DND-41 (cell line): Measurements from ENCODE around the gene ADAMTS15.

Source experiments
- ATAC-seq: fragments of 200-7000 bp; cut with Tn5 transposase; 3 replicates; pipeline ENCODE4 v1.9.1; 2021; ENCODE audit warnings: low read depth; ENCODE audit not compliant: insufficient read depth
- DNase-seq: peaks from one replicate; pipeline ENCODE4 v3.0.0-alpha.2; 2020
- H2AFZ ChIP-seq: 2 replicates; pipeline ENCODE4 v1.6.0; 2012; ENCODE audit warnings: low read depth, low read length
- H3K27ac ChIP-seq: 2 replicates; pipeline ENCODE4 v1.5.1; 2012; ENCODE audit warnings: low read length, inconsistent platforms
- H3K27me3 ChIP-seq: fragments of 200-600 bp; sonication (generic); 2 replicates; pipeline ENCODE4 v1.6.0; 2012; ENCODE audit warnings: low read length, mild to moderate bottlenecking, inconsistent platforms; ENCODE audit not compliant: insufficient read depth, poor library complexity
- H3K36me3 ChIP-seq: 2 replicates; pipeline ENCODE4 v1.5.1; 2012; ENCODE audit warnings: low read length, inconsistent platforms; ENCODE audit not compliant: insufficient read depth
- H3K4me1 ChIP-seq: 2 replicates; pipeline ENCODE4 v1.5.1; 2012; ENCODE audit warnings: mild to moderate bottlenecking, low read length; ENCODE audit not compliant: insufficient read depth
- H3K4me2 ChIP-seq: 2 replicates; pipeline ENCODE4 v1.6.0; 2012; ENCODE audit warnings: mild to moderate bottlenecking, moderate library complexity, low read length, inconsistent platforms; ENCODE audit not compliant: insufficient read depth
- H3K4me3 ChIP-seq, 2 experiments: fragments of 200-600 bp in 1 of 2; shearing (Covaris generic) in 1 of 2; 2 replicates each; pipeline ENCODE4 v1.5.1; 2012 to 2016; ENCODE audit warnings: inconsistent platforms in 2 of 2, low read length in 2 of 2, mild to moderate bottlenecking in 2 of 2, low read depth in 1 of 2, moderate library complexity in 1 of 2
- H3K79me2 ChIP-seq: 2 replicates; pipeline ENCODE4 v1.6.0; 2012; ENCODE audit warnings: low read length, inconsistent platforms; ENCODE audit not compliant: insufficient read depth
- H3K9ac ChIP-seq: 2 replicates; pipeline ENCODE4 v1.6.0; 2012; ENCODE audit warnings: low read depth, mild to moderate bottlenecking, inconsistent platforms, low read length, moderate library complexity
- H3K9me3 ChIP-seq: 2 replicates; pipeline ENCODE4 v1.5.1; 2012; ENCODE audit warnings: low read length, moderate library complexity, mild to moderate bottlenecking, inconsistent platforms; ENCODE audit not compliant: insufficient read depth, severe bottlenecking
- H4K20me1 ChIP-seq: 2 replicates; pipeline ENCODE4 v1.6.0; 2012; ENCODE audit warnings: low read length; ENCODE audit not compliant: insufficient read depth
- EZH2 ChIP-seq: IDR thresholded peaks from 3 replicates; pipeline ENCODE4 v1.6.1; 2012; ENCODE audit warnings: borderline replicate concordance, low read depth, mild to moderate bottlenecking, moderate library complexity, low read length, inconsistent platforms; ENCODE audit not compliant: severe bottlenecking
- TF ChIP-seq, protein P1 (sequence below): IDR thresholded peaks from 2 replicates; pipeline ENCODE4 v1.5.1; 2012; ENCODE audit warnings: borderline replicate concordance, low read length, moderate library complexity, mild to moderate bottlenecking; ENCODE audit not compliant: poor library complexity, severe bottlenecking; ENCODE audit errors: extremely low read depth

The ADAMTS15 gene

DNA sequence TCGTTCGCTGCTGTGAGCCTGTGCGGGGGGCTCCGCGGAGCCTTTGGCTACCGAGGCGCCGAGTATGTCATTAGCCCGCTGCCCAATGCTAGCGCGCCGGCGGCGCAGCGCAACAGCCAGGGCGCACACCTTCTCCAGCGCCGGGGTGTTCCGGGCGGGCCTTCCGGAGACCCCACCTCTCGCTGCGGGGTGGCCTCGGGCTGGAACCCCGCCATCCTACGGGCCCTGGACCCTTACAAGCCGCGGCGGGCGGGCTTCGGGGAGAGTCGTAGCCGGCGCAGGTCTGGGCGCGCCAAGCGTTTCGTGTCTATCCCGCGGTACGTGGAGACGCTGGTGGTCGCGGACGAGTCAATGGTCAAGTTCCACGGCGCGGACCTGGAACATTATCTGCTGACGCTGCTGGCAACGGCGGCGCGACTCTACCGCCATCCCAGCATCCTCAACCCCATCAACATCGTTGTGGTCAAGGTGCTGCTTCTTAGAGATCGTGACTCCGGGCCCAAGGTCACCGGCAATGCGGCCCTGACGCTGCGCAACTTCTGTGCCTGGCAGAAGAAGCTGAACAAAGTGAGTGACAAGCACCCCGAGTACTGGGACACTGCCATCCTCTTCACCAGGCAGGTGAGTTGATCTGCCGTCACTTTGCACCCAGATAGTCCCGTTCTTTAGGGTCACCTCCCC lies 1.0 kb downstream of the ADAMTS15 start:
- no peaks in the 10 kb centered on the region for H3K36me3 ChIP-seq
- H3K4me1 ChIP-seq = no peaks in the 10 kb centered on the region
- H3K79me2 ChIP-seq = no peaks in the 10 kb centered on the region
- DNase-seq (no peak), ATAC-seq (no peak)
- H3K9me3 ChIP-seq = no peaks in the 10 kb centered on the region
- H3K27me3 ChIP-seq = peaks cover 2% of the 10 kb centered on the region
- no peak overlapping the region for H3K4me3 ChIP-seq
- no peak overlapping the region for H3K9ac ChIP-seq
- H2AFZ ChIP-seq = no peak overlapping the region
- TF ChIP-seq, protein P1, sequence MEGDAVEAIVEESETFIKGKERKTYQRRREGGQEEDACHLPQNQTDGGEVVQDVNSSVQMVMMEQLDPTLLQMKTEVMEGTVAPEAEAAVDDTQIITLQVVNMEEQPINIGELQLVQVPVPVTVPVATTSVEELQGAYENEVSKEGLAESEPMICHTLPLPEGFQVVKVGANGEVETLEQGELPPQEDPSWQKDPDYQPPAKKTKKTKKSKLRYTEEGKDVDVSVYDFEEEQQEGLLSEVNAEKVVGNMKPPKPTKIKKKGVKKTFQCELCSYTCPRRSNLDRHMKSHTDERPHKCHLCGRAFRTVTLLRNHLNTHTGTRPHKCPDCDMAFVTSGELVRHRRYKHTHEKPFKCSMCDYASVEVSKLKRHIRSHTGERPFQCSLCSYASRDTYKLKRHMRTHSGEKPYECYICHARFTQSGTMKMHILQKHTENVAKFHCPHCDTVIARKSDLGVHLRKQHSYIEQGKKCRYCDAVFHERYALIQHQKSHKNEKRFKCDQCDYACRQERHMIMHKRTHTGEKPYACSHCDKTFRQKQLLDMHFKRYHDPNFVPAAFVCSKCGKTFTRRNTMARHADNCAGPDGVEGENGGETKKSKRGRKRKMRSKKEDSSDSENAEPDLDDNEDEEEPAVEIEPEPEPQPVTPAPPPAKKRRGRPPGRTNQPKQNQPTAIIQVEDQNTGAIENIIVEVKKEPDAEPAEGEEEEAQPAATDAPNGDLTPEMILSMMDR = no peak
- TF ChIP-seq EZH2 = no peak
- H3K27ac ChIP-seq = no peak overlapping the region
- H4K20me1 ChIP-seq = no peaks in the 10 kb centered on the region
- no peak overlapping the region for H3K4me2 ChIP-seq

DNA sequence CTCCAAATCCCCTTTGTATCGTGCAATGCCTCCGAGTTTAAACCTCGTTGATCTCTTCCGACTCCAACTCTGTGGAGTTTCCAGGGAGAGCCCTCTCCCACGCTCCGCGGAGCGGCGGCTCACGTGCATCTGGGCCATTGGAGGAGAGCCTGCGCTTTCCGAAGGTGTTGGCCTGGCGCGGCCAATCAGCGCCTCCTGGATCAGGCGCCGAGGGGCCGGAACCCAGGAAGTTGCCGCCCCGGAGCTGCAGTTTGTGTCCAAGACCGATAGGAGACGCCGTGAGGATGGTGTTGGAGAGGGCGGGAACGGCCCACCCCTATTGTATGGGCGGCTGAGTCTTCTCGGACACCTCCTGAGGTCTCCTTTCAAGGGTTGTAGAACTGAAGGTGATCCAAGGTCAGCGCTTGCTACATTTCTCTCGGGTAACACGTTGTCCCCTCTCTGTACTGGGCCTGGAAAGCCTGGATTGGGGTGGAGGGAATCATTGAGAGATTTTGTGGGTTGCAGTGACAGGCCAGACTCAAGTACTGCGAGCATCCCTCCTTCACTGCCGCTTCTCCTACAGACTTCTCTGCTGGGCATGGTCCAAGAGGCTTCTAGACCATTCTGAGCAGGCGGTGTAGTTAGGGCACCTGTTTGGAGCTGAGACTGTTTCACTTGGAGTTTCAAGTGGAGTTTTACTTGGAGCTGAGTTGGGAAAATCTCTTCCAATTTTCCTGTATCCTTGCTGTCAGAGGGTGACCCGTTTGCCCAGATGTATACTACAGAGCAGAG lies 1.7 kb downstream of the ADAMTS15 start:
- H3K4me3 ChIP-seq = no peak overlapping the region
- H2AFZ ChIP-seq = no peak overlapping the region
- no peak overlapping the region for H3K4me2 ChIP-seq
- H3K4me1 ChIP-seq = no peaks in the 10 kb centered on the region
- no peaks in the 10 kb centered on the region for H3K36me3 ChIP-seq
- DNase-seq = no peak
- ATAC-seq = no peak
- no peaks in the 10 kb centered on the region for H3K9me3 ChIP-seq
- H3K9ac ChIP-seq = no peak overlapping the region
- peaks cover 2% of the 10 kb centered on the region for H3K27me3 ChIP-seq
- no peaks in the 10 kb centered on the region for H3K79me2 ChIP-seq
- no peaks in the 10 kb centered on the region for H4K20me1 ChIP-seq
- H3K27ac ChIP-seq = no peak overlapping the region
- TF ChIP-seq, protein P1 = no peak
- no peak for TF ChIP-seq EZH2

DNA sequence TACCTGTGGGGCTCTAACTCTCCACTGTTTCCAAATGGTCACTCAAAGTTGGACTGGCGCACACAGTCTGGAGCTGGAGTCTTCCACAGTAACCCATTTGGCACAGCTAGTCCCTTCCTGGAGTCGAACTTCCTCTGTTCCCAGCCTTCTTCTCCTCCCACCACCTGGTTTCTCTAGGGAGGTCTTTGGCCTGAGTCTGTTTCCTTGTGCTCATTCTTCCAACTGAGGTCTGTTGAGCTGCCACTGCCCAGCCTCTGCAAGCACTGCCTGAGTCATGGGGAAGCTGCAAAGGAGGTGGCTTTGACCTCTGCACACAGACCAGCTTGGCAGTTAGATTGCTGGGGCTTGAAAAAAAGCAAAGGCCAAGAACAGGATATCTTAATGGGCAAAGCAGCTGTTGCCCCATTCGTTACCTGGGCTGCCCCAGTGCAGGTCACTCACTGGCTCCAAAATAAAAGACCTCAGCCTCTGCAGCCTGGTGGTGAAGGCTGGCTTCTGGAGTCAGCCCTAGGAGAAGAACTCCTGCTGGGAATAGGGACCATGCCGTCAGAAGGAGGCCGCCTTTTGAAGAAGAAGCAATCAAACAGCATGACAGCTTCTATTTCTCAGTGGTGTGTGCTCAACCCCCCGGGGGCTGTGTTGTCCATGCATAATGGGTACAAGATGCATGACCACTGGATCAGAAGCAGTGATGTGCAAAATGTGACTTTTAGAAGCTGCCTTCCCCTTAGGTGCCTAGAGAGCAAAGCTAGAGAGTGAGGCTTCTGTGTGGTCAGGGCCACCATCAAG lies 3.0 kb downstream of the ADAMTS15 start:
- Histone ChIP-seq H2AFZ (no peak overlapping the region), H3K9me3 (no peaks in the 10 kb centered on the region), H3K4me1 (no peaks in the 10 kb centered on the region), H3K79me2 (no peaks in the 10 kb centered on the region), H3K4me3 (no peak overlapping the region), H4K20me1 (no peaks in the 10 kb centered on the region), H3K36me3 (no peaks in the 10 kb centered on the region), H3K27ac (no peak overlapping the region), H3K4me2 (no peak overlapping the region), H3K27me3 (peaks cover 2% of the 10 kb centered on the region), H3K9ac (no peak overlapping the region)
- ATAC-seq = no peak
- no peak for DNase-seq
- TF ChIP-seq EZH2 = no peak
- TF ChIP-seq, protein P1 = no peak
